Measurements from ENCODE around the gene MAN2C1.

GRCh38 chr15:75407083-75407482 is 38.7 kb upstream of the MAN2C1 start:
- TF ChIP-seq CTCF (IDR thresholded peaks at IDR 0.05) (no peak), POLR2A (IDR thresholded peaks at IDR 0.05) (no peak)
